ENCODE measurements around the gene HIC2. TPM values are rescaled to one million over a fixed set of nuclear protein-coding genes. Genes with fewer than 3 reads are reported as not detected.
"Not testable (repeated sequence)": the region's sequence is repeated elsewhere in the genome, so short reads cannot be mapped to it uniquely, and the experiment has no call there.

The HIC2 gene
- 1 to 10 TPM in 2 of 3 donors, under 1 TPM in 1; 0.98 to 2.0 (median 1.6) TPM for polyA plus RNA-seq

DNA sequence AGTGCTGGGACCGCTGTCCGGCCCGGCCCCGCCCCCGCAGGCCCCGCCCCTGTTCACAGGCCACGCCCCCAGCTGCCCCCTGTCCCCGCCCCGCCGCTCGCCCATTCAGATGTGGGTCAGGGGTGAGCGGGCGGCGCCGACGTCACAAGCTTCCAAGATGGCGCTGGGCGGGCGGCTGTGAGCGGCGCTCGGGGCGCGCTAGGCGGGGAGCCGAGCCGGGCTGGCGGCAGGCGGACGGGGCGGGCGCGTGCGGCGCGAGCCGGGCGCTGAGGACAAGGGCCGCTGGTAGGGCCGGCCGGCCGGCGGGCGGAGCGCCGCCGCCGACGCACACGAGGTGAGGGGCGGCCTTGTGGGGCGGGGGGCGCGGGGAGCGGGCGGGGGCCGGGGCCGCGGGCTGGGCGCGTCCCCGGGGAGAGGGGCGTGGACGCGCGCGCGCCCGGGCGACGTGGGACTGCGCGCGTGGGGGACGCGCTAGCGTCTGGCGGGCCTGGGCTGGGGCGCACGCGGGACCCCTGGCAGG is at the start of gene HIC2:
TSS of gene HIC2 (plus strand) at position 145 of the 520 bp plus-strand sequence. CDS start 25,461 bp downstream, outside the sequence.
- 0 to 3% (median 2%) methylated on average over 16 to 32 of the region's 81 CpGs for WGBS, 3 donors
- H3K27ac ChIP-seq (ENCODE audit: low read depth, low read length) = not testable (repeated sequence)

GRCh38 chr22:21368603-21369310 is 48.4 kb upstream of the HIC2 start:
- WGBS, 3 donors = 90 to 97% (median 95%) methylated on average over 3 of the region's 12 CpGs
- H3K27ac ChIP-seq (ENCODE audit: low read depth, low read length) = not testable (repeated sequence)

GRCh38 chr22:21375880-21376279 is 41.3 kb upstream of the HIC2 start:
- H3K27ac ChIP-seq (ENCODE audit: low read depth, low read length) = not testable (repeated sequence)
- no CpG with 5 or more reads among the region's 4 CpGs for WGBS, 3 donors

DNA sequence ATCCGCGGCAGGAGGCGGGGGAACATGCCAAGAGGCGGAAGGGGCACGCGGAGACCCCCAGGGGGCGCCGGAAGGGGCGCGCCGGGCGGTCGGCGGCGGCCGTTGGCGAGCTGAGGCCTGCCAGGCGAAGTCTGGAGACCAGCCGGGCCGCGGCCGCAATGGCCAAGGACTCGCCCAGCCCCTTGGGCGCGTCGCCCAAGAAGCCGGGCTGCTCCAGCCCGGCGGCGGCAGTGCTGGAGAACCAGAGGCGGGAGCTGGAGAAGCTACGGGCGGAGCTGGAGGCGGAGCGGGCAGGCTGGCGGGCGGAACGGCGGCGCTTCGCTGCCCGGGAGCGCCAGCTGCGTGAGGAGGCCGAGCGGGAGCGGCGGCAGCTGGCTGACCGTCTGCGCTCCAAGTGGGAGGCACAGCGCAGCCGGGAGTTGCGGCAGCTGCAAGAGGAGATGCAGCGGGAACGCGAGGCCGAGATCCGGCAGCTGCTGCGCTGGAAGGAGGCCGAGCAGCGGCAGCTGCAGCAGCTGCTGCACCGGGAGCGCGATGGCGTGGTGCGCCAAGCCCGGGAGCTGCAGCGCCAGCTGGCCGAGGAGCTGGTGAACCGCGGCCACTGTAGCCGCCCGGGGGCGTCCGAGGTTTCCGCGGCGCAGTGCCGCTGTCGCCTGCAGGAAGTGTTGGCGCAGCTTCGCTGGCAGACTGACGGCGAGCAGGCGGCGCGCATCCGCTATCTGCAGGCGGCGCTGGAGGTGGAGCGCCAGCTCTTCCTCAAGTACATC is 33.3 kb upstream of the HIC2 start, which contains the start of gene RIMBP3B:
TSS of gene RIMBP3B (plus strand) at position 51 of the 767 bp plus-strand sequence. CDS start at position 159, 108 bp downstream.
- no CpG with 5 or more reads among the region's 91 CpGs for WGBS, 3 donors
- H3K27ac ChIP-seq (ENCODE audit: low read depth, low read length) = not testable (repeated sequence)

GRCh38 chr22:21384468-21385357 is 32.5 kb upstream of the HIC2 start:
- no CpG with 5 or more reads among the region's 79 CpGs for WGBS, 3 donors
- not testable (repeated sequence) for H3K27ac ChIP-seq (ENCODE audit: low read depth, low read length)

DNA sequence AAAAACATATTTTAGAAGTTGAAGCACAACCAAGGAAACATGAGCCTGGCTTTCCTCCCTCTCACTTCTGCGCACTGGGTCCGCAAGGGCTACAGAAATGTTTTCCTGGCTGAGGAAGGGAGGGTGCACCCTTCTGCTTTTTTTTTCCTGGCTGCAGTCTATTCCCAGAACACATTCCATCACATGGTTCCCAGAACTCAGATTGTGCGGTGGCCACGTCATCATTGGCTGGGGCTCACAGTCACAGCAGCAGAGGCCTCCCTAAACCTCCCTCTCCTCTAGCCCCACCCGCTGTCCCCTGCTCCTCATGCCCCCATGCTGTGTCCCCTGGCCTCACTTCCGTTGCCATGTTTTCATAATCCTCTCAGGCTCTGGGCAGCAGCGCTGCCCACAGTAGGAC is 27.7 kb upstream of the HIC2 start:
- not testable (repeated sequence) for H3K27ac ChIP-seq (ENCODE audit: low read depth, low read length)
- no CpG with 5 or more reads among the region's 7 CpGs for WGBS, 3 donors

DNA sequence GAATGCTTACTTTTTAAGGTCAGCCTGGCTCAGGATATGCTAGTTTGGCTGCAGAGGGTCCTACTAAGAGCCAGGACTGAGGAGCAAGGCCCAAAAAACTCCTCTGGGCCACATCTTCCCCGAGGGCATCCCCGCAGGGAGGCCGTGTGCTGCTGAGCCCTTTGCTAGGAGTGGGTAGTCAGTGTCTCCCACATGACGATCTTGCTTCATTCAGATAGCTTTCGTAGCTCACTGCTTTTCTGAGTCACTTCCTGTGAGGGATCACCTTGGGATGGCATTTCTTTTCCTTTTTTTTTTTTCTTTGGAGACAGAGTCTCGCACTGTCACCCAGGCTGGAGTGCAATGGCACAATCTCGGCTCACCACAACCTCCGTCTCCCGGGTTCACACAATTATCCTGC is 27.2 kb upstream of the HIC2 start:
- H3K27ac ChIP-seq (ENCODE audit: low read depth, low read length) = not testable (repeated sequence)
- no CpG with 5 or more reads among the region's 9 CpGs for WGBS, 3 donors

- WGBS, 3 donors = no CpG with 5 or more reads among the region's 7 CpGs
- not testable (repeated sequence) for H3K27ac ChIP-seq (ENCODE audit: low read depth, low read length)
Observed at GRCh38 chr22:21394613-21395012, 22.6 kb upstream of the HIC2 start.

DNA sequence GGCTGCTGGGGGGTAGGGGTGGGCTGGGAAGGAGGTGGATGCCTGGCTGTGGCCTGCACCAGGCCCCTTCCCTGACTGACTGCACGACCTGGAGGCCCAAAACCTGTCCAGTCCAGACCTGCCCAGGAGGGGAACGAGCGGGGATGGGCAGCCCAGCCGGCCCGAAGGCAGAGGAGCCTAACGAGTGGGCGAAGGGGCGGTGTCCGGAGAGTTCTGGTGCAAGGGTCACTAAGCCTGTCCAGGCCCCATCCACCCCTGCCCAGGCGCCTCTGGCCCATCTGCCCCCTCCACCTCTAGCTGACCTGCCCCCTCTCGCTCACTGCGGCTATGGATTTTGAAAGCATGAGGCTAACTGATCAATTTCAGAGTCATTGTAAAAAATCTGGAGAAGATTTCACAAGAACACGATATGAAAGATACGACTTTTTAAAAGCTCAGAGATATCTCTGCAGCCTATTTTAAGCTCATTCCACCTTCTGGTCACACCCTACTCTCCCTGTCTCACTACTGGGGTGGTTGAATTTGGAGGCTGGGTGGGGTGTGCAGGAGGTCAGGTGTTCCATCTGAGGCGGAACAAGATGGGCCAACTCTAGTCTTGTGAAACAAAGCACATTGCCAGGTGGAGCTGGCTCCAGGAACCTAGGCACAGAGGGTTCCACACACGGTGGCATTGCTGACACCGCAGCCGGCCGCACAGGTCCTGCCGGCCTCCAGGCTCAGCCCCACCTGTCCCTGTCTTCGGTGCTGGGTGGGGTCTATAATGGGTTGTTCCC is 15.8 kb upstream of the HIC2 start:
- not testable (repeated sequence) for H3K27ac ChIP-seq (ENCODE audit: low read depth, low read length)
- WGBS, 3 donors = no CpG with 5 or more reads among the region's 21 CpGs

DNA sequence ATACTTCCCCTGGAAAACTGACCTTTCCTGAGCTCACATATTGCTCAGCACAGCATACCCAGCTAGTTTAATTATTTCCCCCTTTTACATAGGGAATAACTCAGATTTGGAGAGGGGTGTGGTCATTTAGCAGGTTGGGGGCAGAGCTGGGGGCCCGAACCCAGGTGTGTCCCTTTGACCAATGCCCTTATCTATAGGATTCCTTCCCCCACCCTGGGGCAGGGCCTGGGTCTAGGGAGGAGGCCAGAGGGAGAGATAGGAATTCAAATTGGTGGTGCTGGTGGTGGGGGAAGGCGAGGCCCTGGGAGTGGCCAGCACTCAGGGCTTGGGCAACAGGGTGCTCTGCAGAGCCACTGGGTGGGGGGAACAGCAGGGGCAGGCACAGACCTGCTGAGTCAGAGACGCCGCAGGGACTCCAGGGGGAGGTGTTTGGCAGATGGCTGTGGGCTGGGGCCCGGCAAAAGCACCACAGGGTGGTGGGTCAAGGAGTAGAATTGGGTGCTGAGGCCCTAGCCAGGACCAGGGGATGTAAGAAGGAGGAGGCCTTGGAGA is 14.3 kb upstream of the HIC2 start:
- WGBS, 3 donors = 92 to 100% methylated on average over 1 of the region's 5 CpGs; no CpG with 5 or more reads in 1 of the 3 donors

GRCh38 chr22:21407139-21407538 is 10.0 kb upstream of the HIC2 start:
- 100% methylated on average over 1 of the region's 1 CpG; no CpG with 5 or more reads in 2 of the 3 donors for WGBS, 3 donors
- H3K27ac ChIP-seq (ENCODE audit: low read depth, low read length) = not testable (repeated sequence)

More for the DNA sequence above, 14.3 kb upstream of the HIC2 start:
- H3K27ac ChIP-seq (ENCODE audit: low read depth, low read length) = not testable (repeated sequence)

DNA sequence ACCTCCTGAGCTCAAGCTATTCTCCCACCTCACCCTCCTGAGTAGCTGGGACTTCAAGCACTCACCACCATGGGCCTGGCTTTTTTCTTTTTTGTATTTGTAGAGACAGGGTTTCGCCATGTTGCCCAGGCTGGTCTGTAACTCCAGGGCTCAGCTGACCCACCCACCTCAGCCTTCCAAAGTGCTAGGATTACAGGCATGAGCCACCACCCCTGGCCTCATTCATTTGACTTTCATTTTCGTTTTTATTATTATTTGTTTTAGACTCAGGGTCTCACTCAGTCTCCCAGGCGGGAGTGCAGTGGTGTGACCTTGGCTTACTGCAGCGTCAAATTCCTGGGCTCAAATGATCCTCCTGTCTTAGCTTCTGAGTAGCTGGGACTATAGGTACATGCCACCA is 9.4 kb upstream of the HIC2 start:
- WGBS, 3 donors = 100% methylated on average over 1 of the region's 4 CpGs; no CpG with 5 or more reads in 1 of the 3 donors
- not testable (repeated sequence) for H3K27ac ChIP-seq (ENCODE audit: low read depth, low read length)

GRCh38 chr22:21416375-21416774 is 796 bp upstream of the HIC2 start:
- 29 to 48% (median 31%) methylated on average over 5 to 6 of the region's 25 CpGs for whole genome bisulfite sequencing, 3 donors
- not testable (repeated sequence) for H3K27ac ChIP-seq (ENCODE audit: low read depth, low read length)

- not testable (repeated sequence) for H3K27ac ChIP-seq (ENCODE audit: low read depth, low read length)
- WGBS, 3 donors = 0% methylated on average over 14 to 17 of the region's 33 CpGs
Observed at GRCh38 chr22:21417853-21418252, 682 bp downstream of the HIC2 start.

GRCh38 chr22:21418974-21419638 is 1.9 kb downstream of the HIC2 start:
- not testable (repeated sequence) for H3K27ac ChIP-seq (ENCODE audit: low read depth, low read length)
- WGBS, 3 donors = 80 to 90% (median 84%) methylated on average over 4 to 5 of the region's 15 CpGs

GRCh38 chr22:21420180-21420763 is 3.1 kb downstream of the HIC2 start:
- WGBS, 3 donors = 8 to 41% (median 40%) methylated on average over 3 to 5 of the region's 19 CpGs
- H3K27ac ChIP-seq (ENCODE audit: low read depth, low read length) = not testable (repeated sequence)
